Kidney epithelial cell (primary cell): ENCODE results near the gene ADCY4. TPM values are rescaled to one million over a fixed set of nuclear protein-coding genes. Genes with fewer than 3 reads are reported as not detected.

Experiments
- DNase-seq: peaks from one replicate; pipeline ENCODE4 v3.0.0-alpha.2; 2010; ENCODE audit warnings: low read depth
- H3K27me3 ChIP-seq: 2 replicates; pipeline ENCODE4 v1.6.0; 2011; ENCODE audit warnings: low read length; ENCODE audit not compliant: control insufficient read depth, insufficient read depth
- H3K36me3 ChIP-seq: 2 replicates; pipeline ENCODE4 v1.5.1; 2011; ENCODE audit warnings: low read length; ENCODE audit not compliant: control insufficient read depth, insufficient read depth
- H3K4me3 ChIP-seq: 2 replicates; pipeline ENCODE4 v1.5.1; 2011; ENCODE audit warnings: low read depth, mild to moderate bottlenecking, control low read depth, low read length
- CTCF ChIP-seq: IDR thresholded peaks from 2 replicates; pipeline ENCODE4 v1.5.1; 2011; ENCODE audit warnings: mild to moderate bottlenecking, moderate library complexity, low read length, control low read depth, inconsistent platforms; ENCODE audit not compliant: insufficient read depth, poor library complexity, severe bottlenecking
- total RNA-seq: library from RNA; depleted of rRNA; stranded (reverse); fragments of >200 nt; gene quantifications from 2 replicates; pipeline ENCODE4 v1.2.3, GENCODE V29; 2015

The ADCY4 gene
- total RNA-seq, 1 donor from 2014 or later, result 9.0 TPM

- H3K36me3 ChIP-seq, result peaks cover 2% of the 10 kb centered on the region
- no peaks in the 10 kb centered on the region for H3K27me3 ChIP-seq
- DNase-seq, result peak; percentile 31
- peak within 1 kb of the TSS; percentile 68 for H3K4me3 ChIP-seq
- TF ChIP-seq CTCF, result peak; percentile 64
Measured at GRCh38 chr14:24271134-24271833, 63.6 kb downstream of the ADCY4 start, which contains the start of gene RABGGTA. RABGGTA (minus strand) TSS chr14:24271597; CDS start chr14:24271115, 482 bp downstream.

GRCh38 chr14:24270537-24271133 is 64.2 kb downstream of the ADCY4 start:
- H3K36me3 ChIP-seq, result peaks cover 2% of the 10 kb centered on the region
- H3K4me3 ChIP-seq, result peak overlapping the region; percentile 68
- TF ChIP-seq CTCF, result no peak
- H3K27me3 ChIP-seq, result no peaks in the 10 kb centered on the region
- DNase-seq, result no peak

- no peak for TF ChIP-seq CTCF
- Histone ChIP-seq H3K4me3 (no peak overlapping the region), H3K36me3 (peaks cover 3% of the 10 kb centered on the region), H3K27me3 (no peaks in the 10 kb centered on the region)
- no peak for DNase-seq
Measured at GRCh38 chr14:24269910-24270536, 64.8 kb downstream of the ADCY4 start.

GRCh38 chr14:24269368-24269767 is 65.5 kb downstream of the ADCY4 start:
- Histone ChIP-seq H3K27me3 (no peaks in the 10 kb centered on the region), H3K36me3 (peaks cover 3% of the 10 kb centered on the region), H3K4me3 (no peak overlapping the region)
- DNase-seq, result no peak
- no peak for TF ChIP-seq CTCF

Other genes with a start within 250 kb of the ADCY4 start
- 127 and 142 TPM in 2 replicates for gene PCK2, start 240.8 kb downstream of the ADCY4 start, total RNA-seq
- gene DCAF11, start 220.3 kb downstream of the ADCY4 start, total RNA-seq, result 63.3 and 83.9 TPM in 2 replicates
- 3.6 and 4.8 TPM in 2 replicates for gene NRL, start 220.1 kb downstream of the ADCY4 start, total RNA-seq
- not detected in 2 replicates for gene FITM1, start 204.4 kb downstream of the ADCY4 start, total RNA-seq
- gene PSME1, start 198.9 kb downstream of the ADCY4 start, total RNA-seq, result 216 and 234 TPM in 2 replicates
- 17.1 and 23.2 TPM in 2 replicates for gene EMC9, start 193.5 kb downstream of the ADCY4 start, total RNA-seq
- gene PSME2, start 188.5 kb downstream of the ADCY4 start, total RNA-seq, result 110 and 115 TPM in 2 replicates
- gene RNF31, start 187.6 kb downstream of the ADCY4 start, total RNA-seq, result 70.7 and 77.0 TPM in 2 replicates
- gene IRF9, start 173.8 kb downstream of the ADCY4 start, total RNA-seq, result 66.5 and 71.3 TPM in 2 replicates
- gene REC8, start 163.0 kb downstream of the ADCY4 start, total RNA-seq, result 69.2 and 77.8 TPM in 2 replicates
- 59.3 and 67.2 TPM in 2 replicates for gene IPO4, start 146.3 kb downstream of the ADCY4 start, total RNA-seq
- 55.6 and 58.1 TPM in 2 replicates for gene TM9SF1, start 139.6 kb downstream of the ADCY4 start, total RNA-seq
- not detected in 2 replicates for gene TSSK4, start 129.4 kb downstream of the ADCY4 start, total RNA-seq
- 92.8 and 112 TPM in 2 replicates for gene CHMP4A, start 121.6 kb downstream of the ADCY4 start, total RNA-seq
- gene MDP1, start 119.0 kb downstream of the ADCY4 start, total RNA-seq, result 11.8 and 19.9 TPM in 2 replicates
- 157 and 180 TPM in 2 replicates for gene NEDD8, start 102.7 kb downstream of the ADCY4 start, total RNA-seq
- 54.7 and 56.6 TPM in 2 replicates for gene GMPR2, start 102.1 kb downstream of the ADCY4 start, total RNA-seq
- 57.3 and 67.2 TPM in 2 replicates for gene TINF2, start 92.4 kb downstream of the ADCY4 start, total RNA-seq
- 3.1 and 12.3 TPM in 2 replicates for gene TGM1, start 71.9 kb downstream of the ADCY4 start, total RNA-seq
- gene RABGGTA, start 63.5 kb downstream of the ADCY4 start, total RNA-seq, result 54.0 and 59.2 TPM in 2 replicates
- 44.9 and 48.5 TPM in 2 replicates for gene DHRS1, start 35.3 kb downstream of the ADCY4 start, total RNA-seq
- gene NOP9, start 35.2 kb downstream of the ADCY4 start, total RNA-seq, result 27.1 and 28.7 TPM in 2 replicates
- gene CIDEB, start 27.1 kb downstream of the ADCY4 start, total RNA-seq, result 1.1 and 3.8 TPM in 2 replicates
- 1.5 and 8.0 TPM in 2 replicates for gene LTB4R2, start 24.9 kb downstream of the ADCY4 start, total RNA-seq
- 2.8 and 4.7 TPM in 2 replicates for gene LTB4R, start 23.6 kb downstream of the ADCY4 start, total RNA-seq
- 2.3 and 2.9 TPM in 2 replicates for gene RIPK3, start 4.9 kb upstream of the ADCY4 start, total RNA-seq
- 8.0 and 14.0 TPM in 2 replicates for gene NFATC4, start 33.1 kb upstream of the ADCY4 start, total RNA-seq
- gene NYNRIN, start 63.9 kb upstream of the ADCY4 start, total RNA-seq, result 6.0 and 6.3 TPM in 2 replicates
- gene CBLN3, start 94.6 kb upstream of the ADCY4 start, total RNA-seq, result 0.34 and 0.88 TPM in 2 replicates
- gene KHNYN, start 94.9 kb upstream of the ADCY4 start, total RNA-seq, result 44.0 and 47.8 TPM in 2 replicates
- gene SDR39U1, start 107.7 kb upstream of the ADCY4 start, total RNA-seq, result 29.7 and 44.8 TPM in 2 replicates
- gene CMA1, start 173.2 kb upstream of the ADCY4 start, total RNA-seq, result not detected in 2 replicates
- not detected in 2 replicates for gene CTSG, start 241.2 kb upstream of the ADCY4 start, total RNA-seq